WTC11 (cell line): Measurements from ENCODE around the gene PCBP3. TPM values are rescaled to one million over a fixed set of nuclear protein-coding genes. Genes with fewer than 3 reads are reported as not detected.

Source experiments
- ATAC-seq: fragments of 200-7000 bp; cut with Tn5 transposase; 2 replicates; pipeline ENCODE4 v1.10.0; 2021; ENCODE audit warnings: mild to moderate bottlenecking, moderate library complexity
- CTCF ChIA-PET: fragments of 300-600 bp; sonication (Branson Sonifier 250); formaldehyde crosslinking; loops from one replicate; lab custom pipeline; 2021; ENCODE audit warnings: antibody characterized with exemption; lab: Charles Lee
- POLR2A ChIA-PET: fragments of 350-600 bp; sonication (Branson Sonifier 250); formaldehyde crosslinking; loops from one replicate; lab custom pipeline; 2021; ENCODE audit warnings: antibody characterized with exemption; lab: Charles Lee
- DNase-seq: peaks from one replicate; pipeline ENCODE4 v3.0.0; 2021; ENCODE audit warnings: low spot score
- H3K27ac Mint-ChIP-seq: 2 replicates; pipeline ENCODE4 v1.8.0; 2021; ENCODE audit warnings: mixed read lengths
- H3K27me3 Mint-ChIP-seq: 2 replicates; pipeline ENCODE4 v1.8.0; 2021; ENCODE audit warnings: low read depth, mild to moderate bottlenecking, moderate library complexity, mixed read lengths
- H3K36me3 Mint-ChIP-seq: 2 replicates; pipeline ENCODE4 v1.8.0; 2021; ENCODE audit warnings: mixed read lengths
- H3K4me1 Mint-ChIP-seq: 2 replicates; pipeline ENCODE4 v1.8.0; 2022; ENCODE audit warnings: mixed read lengths
- H3K4me3 Mint-ChIP-seq: 2 replicates; pipeline ENCODE4 v1.8.0; 2021; ENCODE audit warnings: mild to moderate bottlenecking, moderate library complexity, mixed read lengths
- H3K9me3 Mint-ChIP-seq: 2 replicates; pipeline ENCODE4 v1.8.0; 2021; ENCODE audit warnings: mixed read lengths
- ATF6 ChIP-seq: sonication (generic); formaldehyde crosslinking; IDR thresholded peaks from 2 replicates; pipeline ENCODE4 v1.8.1; 2023; ENCODE audit warnings: mild to moderate bottlenecking, missing genetic modification reagents
- CREB1 ChIP-seq: sonication (generic); formaldehyde crosslinking; IDR thresholded peaks from 2 replicates; pipeline ENCODE4 v1.8.0; 2023; ENCODE audit warnings: mild to moderate bottlenecking, missing genetic modification reagents
- E2F1 ChIP-seq: sonication (generic); formaldehyde crosslinking; IDR thresholded peaks from 2 replicates; pipeline ENCODE4 v1.8.0; 2022; ENCODE audit warnings: mild to moderate bottlenecking, missing genetic modification reagents
- IRF2 ChIP-seq: sonication (generic); formaldehyde crosslinking; IDR thresholded peaks from 2 replicates; pipeline ENCODE4 v1.8.0; 2022; ENCODE audit warnings: low read depth, missing genetic modification reagents, borderline replicate concordance
- NFATC4 ChIP-seq: fragments of 250-450 bp; sonication (Bioruptor Pico); IDR thresholded peaks from 2 replicates; pipeline ENCODE4 v1.9.0; 2021; ENCODE audit warnings: mild to moderate bottlenecking
- NFE2L1 ChIP-seq: sonication (generic); formaldehyde crosslinking; IDR thresholded peaks from 2 replicates; pipeline ENCODE4 v1.8.1; 2023; ENCODE audit warnings: missing genetic modification reagents
- NR1H2 ChIP-seq: sonication (generic); formaldehyde crosslinking; IDR thresholded peaks from 2 replicates; pipeline ENCODE4 v1.9.0; 2021; ENCODE audit warnings: mild to moderate bottlenecking, moderate library complexity, missing genetic modification reagents
- TCF7 ChIP-seq: sonication (generic); formaldehyde crosslinking; IDR thresholded peaks from 2 replicates; pipeline ENCODE4 v1.8.0; 2022; ENCODE audit warnings: mild to moderate bottlenecking, low read depth, missing genetic modification reagents, moderate library complexity
- TEAD4 ChIP-seq: sonication (generic); formaldehyde crosslinking; IDR thresholded peaks from 2 replicates; pipeline ENCODE4 v1.8.0; 2022; ENCODE audit warnings: mild to moderate bottlenecking, missing genetic modification reagents
- ZNF138 ChIP-seq: sonication (generic); formaldehyde crosslinking; conservative IDR thresholded peaks from 2 replicates; pipeline ENCODE4 v1.8.1; 2022; ENCODE audit warnings: mild to moderate bottlenecking, moderate library complexity, missing genetic modification reagents
- ZNF219 ChIP-seq: sonication (generic); formaldehyde crosslinking; IDR thresholded peaks from 2 replicates; pipeline ENCODE4 v1.8.0; 2023; ENCODE audit warnings: missing genetic modification reagents, mild to moderate bottlenecking, borderline replicate concordance
- ZNF416 ChIP-seq: fragments of 250-450 bp; sonication (Bioruptor Pico); IDR thresholded peaks from 2 replicates; pipeline ENCODE4 v1.9.0; 2021; ENCODE audit warnings: mild to moderate bottlenecking, inconsistent platforms
- ZNF532 ChIP-seq: fragments of 250-450 bp; sonication (Bioruptor Pico); IDR thresholded peaks from 2 replicates; pipeline ENCODE4 v1.9.0; 2021; ENCODE audit warnings: mild to moderate bottlenecking, borderline replicate concordance
- total RNA-seq: library from RNA; stranded (reverse); gene quantifications from 3 replicates; pipeline ENCODE4 v1.2.3, GENCODE V29; 2021
- TF ChIP-seq, protein P1 (sequence below): sonication (generic); formaldehyde crosslinking; IDR thresholded peaks from 2 replicates; pipeline ENCODE4 v1.8.0; 2023; ENCODE audit warnings: missing genetic modification reagents, mild to moderate bottlenecking, borderline replicate concordance
- TF ChIP-seq, protein P2 (sequence below): sonication (generic); formaldehyde crosslinking; IDR thresholded peaks from 2 replicates; pipeline ENCODE4 v1.8.1; 2022; ENCODE audit warnings: low read depth, mild to moderate bottlenecking, moderate library complexity, missing genetic modification reagents, borderline replicate concordance
- TF ChIP-seq, protein P3 (sequence below): sonication (generic); formaldehyde crosslinking; IDR thresholded peaks from 2 replicates; pipeline ENCODE4 v1.8.0; 2023; ENCODE audit warnings: missing genetic modification reagents
- TF ChIP-seq, protein P4 (sequence below): fragments of 250-450 bp; sonication (Bioruptor Pico); IDR thresholded peaks from 2 replicates; pipeline ENCODE4 v2.1.2; 2022; ENCODE audit warnings: mild to moderate bottlenecking, moderate library complexity
- TF ChIP-seq, protein P5 (sequence below): sonication (generic); formaldehyde crosslinking; conservative IDR thresholded peaks from 2 replicates; pipeline ENCODE4 v1.8.1; 2023; ENCODE audit warnings: mild to moderate bottlenecking, low read depth, missing genetic modification reagents, moderate library complexity

The PCBP3 gene
- total RNA-seq, 1 experiment from 2014 or later: 8.5 TPM

DNA sequence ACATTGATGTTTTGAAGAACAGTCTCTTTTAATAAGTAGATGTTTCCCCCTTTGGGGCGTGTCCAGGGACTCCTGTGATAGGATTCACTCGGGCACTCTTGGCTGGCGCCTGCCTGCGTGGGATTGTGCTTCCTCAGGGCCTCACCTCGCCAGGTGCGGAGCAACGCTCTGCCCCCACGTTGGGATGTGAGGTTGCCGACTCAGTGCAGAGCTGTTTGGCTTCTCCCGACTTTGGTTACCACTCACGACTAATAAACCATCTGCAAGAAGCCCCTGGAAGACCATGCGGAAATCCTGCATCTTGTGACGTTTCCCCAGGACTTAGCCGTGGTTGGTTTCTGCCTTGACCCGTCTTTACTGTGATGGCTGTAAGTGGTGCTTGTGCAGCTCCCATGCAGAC is 106.4 kb downstream of the PCBP3 start (continued):
- TF ChIP-seq, protein P1, sequence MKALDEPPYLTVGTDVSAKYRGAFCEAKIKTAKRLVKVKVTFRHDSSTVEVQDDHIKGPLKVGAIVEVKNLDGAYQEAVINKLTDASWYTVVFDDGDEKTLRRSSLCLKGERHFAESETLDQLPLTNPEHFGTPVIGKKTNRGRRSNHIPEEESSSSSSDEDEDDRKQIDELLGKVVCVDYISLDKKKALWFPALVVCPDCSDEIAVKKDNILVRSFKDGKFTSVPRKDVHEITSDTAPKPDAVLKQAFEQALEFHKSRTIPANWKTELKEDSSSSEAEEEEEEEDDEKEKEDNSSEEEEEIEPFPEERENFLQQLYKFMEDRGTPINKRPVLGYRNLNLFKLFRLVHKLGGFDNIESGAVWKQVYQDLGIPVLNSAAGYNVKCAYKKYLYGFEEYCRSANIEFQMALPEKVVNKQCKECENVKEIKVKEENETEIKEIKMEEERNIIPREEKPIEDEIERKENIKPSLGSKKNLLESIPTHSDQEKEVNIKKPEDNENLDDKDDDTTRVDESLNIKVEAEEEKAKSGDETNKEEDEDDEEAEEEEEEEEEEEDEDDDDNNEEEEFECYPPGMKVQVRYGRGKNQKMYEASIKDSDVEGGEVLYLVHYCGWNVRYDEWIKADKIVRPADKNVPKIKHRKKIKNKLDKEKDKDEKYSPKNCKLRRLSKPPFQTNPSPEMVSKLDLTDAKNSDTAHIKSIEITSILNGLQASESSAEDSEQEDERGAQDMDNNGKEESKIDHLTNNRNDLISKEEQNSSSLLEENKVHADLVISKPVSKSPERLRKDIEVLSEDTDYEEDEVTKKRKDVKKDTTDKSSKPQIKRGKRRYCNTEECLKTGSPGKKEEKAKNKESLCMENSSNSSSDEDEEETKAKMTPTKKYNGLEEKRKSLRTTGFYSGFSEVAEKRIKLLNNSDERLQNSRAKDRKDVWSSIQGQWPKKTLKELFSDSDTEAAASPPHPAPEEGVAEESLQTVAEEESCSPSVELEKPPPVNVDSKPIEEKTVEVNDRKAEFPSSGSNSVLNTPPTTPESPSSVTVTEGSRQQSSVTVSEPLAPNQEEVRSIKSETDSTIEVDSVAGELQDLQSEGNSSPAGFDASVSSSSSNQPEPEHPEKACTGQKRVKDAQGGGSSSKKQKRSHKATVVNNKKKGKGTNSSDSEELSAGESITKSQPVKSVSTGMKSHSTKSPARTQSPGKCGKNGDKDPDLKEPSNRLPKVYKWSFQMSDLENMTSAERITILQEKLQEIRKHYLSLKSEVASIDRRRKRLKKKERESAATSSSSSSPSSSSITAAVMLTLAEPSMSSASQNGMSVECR: no peak
- TF ChIP-seq ZNF532: no peak
- no peak for TF ChIP-seq ZNF138 (CRISPR knock-in tag)
- TF ChIP-seq IRF2 (CRISPR knock-in tag): no peak

DNA sequence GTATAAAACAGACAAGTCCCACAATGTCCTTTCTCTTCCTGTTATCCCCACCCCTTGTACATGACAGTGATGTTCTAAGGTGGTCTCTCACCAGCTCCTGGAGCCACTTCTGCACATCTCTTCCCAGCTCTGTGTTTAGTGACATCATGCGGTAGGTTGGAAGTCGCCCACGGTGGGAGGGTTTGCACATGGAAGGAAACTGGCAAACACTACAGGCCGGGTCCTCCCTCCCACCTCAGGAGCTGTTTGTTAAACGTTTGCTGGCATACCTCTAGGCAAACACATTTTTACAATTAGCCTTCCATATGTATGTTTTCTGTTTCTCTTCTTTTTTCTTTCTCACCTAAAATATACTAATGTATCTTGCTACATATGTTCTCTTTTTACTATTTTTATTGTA is 107.4 kb downstream of the PCBP3 start:
- Mint-ChIP-seq H3K4me1 (peaks cover 10% of the 10 kb centered on the region), H3K27ac (no peak overlapping the region), H3K4me3 (no peak overlapping the region), H3K36me3 (no peaks in the 10 kb centered on the region), H3K9me3 (peaks cover under 1% of the 10 kb centered on the region; the same call in 1 of the 2 replicates), H3K27me3 (no peaks in the 10 kb centered on the region)
- ChIA-PET CTCF (interaction anchor here (2.2 kb wide), 1 partner anchor 10 kb away, joined by 6 read pairs; no protein-coding TSS in a partner anchor), POLR2A (no interaction called here)
- no peak for ATAC-seq
- no peak for DNase-seq
- TF ChIP-seq E2F1 (CRISPR knock-in tag) (no peak), ATF6 (CRISPR knock-in tag) (no peak), TEAD4 (no peak), NFE2L1 (no peak), ZNF219 (CRISPR knock-in tag) (no peak), TCF7 (CRISPR knock-in tag) (no peak), CREB1 (no peak), NR1H2 (CRISPR knock-in tag) (no peak), ZNF416 (no peak), NFATC4 (no peak)
- TF ChIP-seq, protein P2, sequence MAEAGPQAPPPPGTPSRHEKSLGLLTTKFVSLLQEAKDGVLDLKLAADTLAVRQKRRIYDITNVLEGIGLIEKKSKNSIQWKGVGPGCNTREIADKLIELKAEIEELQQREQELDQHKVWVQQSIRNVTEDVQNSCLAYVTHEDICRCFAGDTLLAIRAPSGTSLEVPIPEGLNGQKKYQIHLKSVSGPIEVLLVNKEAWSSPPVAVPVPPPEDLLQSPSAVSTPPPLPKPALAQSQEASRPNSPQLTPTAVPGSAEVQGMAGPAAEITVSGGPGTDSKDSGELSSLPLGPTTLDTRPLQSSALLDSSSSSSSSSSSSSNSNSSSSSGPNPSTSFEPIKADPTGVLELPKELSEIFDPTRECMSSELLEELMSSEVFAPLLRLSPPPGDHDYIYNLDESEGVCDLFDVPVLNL (CRISPR knock-in tag): no peak
- TF ChIP-seq, protein P3, sequence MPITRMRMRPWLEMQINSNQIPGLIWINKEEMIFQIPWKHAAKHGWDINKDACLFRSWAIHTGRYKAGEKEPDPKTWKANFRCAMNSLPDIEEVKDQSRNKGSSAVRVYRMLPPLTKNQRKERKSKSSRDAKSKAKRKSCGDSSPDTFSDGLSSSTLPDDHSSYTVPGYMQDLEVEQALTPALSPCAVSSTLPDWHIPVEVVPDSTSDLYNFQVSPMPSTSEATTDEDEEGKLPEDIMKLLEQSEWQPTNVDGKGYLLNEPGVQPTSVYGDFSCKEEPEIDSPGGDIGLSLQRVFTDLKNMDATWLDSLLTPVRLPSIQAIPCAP (CRISPR knock-in tag): no peak
- TF ChIP-seq, protein P4, sequence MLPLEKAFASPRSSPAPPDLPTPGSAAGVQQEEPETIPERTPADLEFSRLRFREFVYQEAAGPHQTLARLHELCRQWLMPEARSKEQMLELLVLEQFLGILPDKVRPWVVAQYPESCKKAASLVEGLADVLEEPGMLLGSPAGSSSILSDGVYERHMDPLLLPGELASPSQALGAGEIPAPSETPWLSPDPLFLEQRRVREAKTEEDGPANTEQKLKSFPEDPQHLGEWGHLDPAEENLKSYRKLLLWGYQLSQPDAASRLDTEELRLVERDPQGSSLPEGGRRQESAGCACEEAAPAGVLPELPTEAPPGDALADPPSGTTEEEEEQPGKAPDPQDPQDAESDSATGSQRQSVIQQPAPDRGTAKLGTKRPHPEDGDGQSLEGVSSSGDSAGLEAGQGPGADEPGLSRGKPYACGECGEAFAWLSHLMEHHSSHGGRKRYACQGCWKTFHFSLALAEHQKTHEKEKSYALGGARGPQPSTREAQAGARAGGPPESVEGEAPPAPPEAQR (CRISPR knock-in tag): no peak
- TF ChIP-seq, protein P5, sequence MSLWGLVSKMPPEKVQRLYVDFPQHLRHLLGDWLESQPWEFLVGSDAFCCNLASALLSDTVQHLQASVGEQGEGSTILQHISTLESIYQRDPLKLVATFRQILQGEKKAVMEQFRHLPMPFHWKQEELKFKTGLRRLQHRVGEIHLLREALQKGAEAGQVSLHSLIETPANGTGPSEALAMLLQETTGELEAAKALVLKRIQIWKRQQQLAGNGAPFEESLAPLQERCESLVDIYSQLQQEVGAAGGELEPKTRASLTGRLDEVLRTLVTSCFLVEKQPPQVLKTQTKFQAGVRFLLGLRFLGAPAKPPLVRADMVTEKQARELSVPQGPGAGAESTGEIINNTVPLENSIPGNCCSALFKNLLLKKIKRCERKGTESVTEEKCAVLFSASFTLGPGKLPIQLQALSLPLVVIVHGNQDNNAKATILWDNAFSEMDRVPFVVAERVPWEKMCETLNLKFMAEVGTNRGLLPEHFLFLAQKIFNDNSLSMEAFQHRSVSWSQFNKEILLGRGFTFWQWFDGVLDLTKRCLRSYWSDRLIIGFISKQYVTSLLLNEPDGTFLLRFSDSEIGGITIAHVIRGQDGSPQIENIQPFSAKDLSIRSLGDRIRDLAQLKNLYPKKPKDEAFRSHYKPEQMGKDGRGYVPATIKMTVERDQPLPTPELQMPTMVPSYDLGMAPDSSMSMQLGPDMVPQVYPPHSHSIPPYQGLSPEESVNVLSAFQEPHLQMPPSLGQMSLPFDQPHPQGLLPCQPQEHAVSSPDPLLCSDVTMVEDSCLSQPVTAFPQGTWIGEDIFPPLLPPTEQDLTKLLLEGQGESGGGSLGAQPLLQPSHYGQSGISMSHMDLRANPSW (CRISPR knock-in tag): no peak
